ENCODE measurements around the gene BCDIN3D.
"Not testable (repeated sequence)": the region's sequence is repeated elsewhere in the genome, so short reads cannot be mapped to it uniquely, and the experiment has no call there.

The BCDIN3D gene

GRCh38 chr12:49885663-49886461, 43.0 kb upstream of the BCDIN3D start:
- no peaks in the 10 kb centered on the region for H3K9me3 ChIP-seq (ENCODE audit: control insufficient read depth in 2 of 2, low read length in 2 of 2)
- H3K27ac ChIP-seq (ENCODE audit: low read length): no peak overlapping the region
- peaks cover 0 to 2% of the 10 kb centered on the region in 2 donors for H3K27me3 ChIP-seq (ENCODE audit: control insufficient read depth in 1 of 2, insufficient read depth in 2 of 2, low read length in 2 of 2)
- no peaks in the 10 kb centered on the region for H3K36me3 ChIP-seq (ENCODE audit: control insufficient read depth in 2 of 2, insufficient read depth in 2 of 2, low read length in 2 of 2)
- no peak overlapping the region for H3K4me3 ChIP-seq (ENCODE audit: low read length in 2 of 2)
- H3K9ac ChIP-seq (ENCODE audit: low read length in 2 of 2): no peak overlapping the region
- H3K4me1 ChIP-seq (ENCODE audit: control insufficient read depth, insufficient read depth, low read length): no peaks in the 10 kb centered on the region

GRCh38 chr12:49885118-49885517, 42.2 kb upstream of the BCDIN3D start:
- peaks cover 0 to 2% of the 10 kb centered on the region in 2 donors for H3K27me3 ChIP-seq (ENCODE audit: control insufficient read depth in 1 of 2, insufficient read depth in 2 of 2, low read length in 2 of 2)
- H3K4me1 ChIP-seq (ENCODE audit: control insufficient read depth, insufficient read depth, low read length): no peaks in the 10 kb centered on the region
- no peak overlapping the region for H3K4me3 ChIP-seq (ENCODE audit: low read length in 2 of 2)
- no peak overlapping the region for H3K27ac ChIP-seq (ENCODE audit: low read length)
- H3K36me3 ChIP-seq (ENCODE audit: control insufficient read depth in 2 of 2, insufficient read depth in 2 of 2, low read length in 2 of 2): no peaks in the 10 kb centered on the region
- no peak overlapping the region for H3K9ac ChIP-seq (ENCODE audit: low read length in 2 of 2)
- no peaks in the 10 kb centered on the region for H3K9me3 ChIP-seq (ENCODE audit: control insufficient read depth in 2 of 2, low read length in 2 of 2)

- Histone ChIP-seq H3K27me3 (ENCODE audit: control insufficient read depth in 1 of 2, insufficient read depth in 2 of 2, low read length in 2 of 2) (peaks cover 0 to 2% of the 10 kb centered on the region in 2 donors), H3K9ac (ENCODE audit: low read length in 2 of 2) (no peak overlapping the region), H3K9me3 (ENCODE audit: control insufficient read depth in 2 of 2, low read length in 2 of 2) (no peaks in the 10 kb centered on the region), H3K4me1 (ENCODE audit: control insufficient read depth, insufficient read depth, low read length) (no peaks in the 10 kb centered on the region), H3K36me3 (ENCODE audit: control insufficient read depth in 2 of 2, insufficient read depth in 2 of 2, low read length in 2 of 2) (no peaks in the 10 kb centered on the region), H3K27ac (ENCODE audit: low read length) (no peak overlapping the region), H3K4me3 (ENCODE audit: low read length in 2 of 2) (no peak overlapping the region)
Measured at GRCh38 chr12:49882851-49883464, 40.1 kb upstream of the BCDIN3D start.

GRCh38 chr12:49882248-49882850, 39.4 kb upstream of the BCDIN3D start:
- Histone ChIP-seq H3K4me3 (ENCODE audit: low read length in 2 of 2) (no peak overlapping the region), H3K9me3 (ENCODE audit: control insufficient read depth in 2 of 2, low read length in 2 of 2) (no peaks in the 10 kb centered on the region), H3K27ac (ENCODE audit: low read length) (no peak overlapping the region), H3K36me3 (ENCODE audit: control insufficient read depth in 2 of 2, insufficient read depth in 2 of 2, low read length in 2 of 2) (no peaks in the 10 kb centered on the region), H3K27me3 (ENCODE audit: control insufficient read depth in 1 of 2, insufficient read depth in 2 of 2, low read length in 2 of 2) (peaks cover 0 to 2% of the 10 kb centered on the region in 2 donors), H3K9ac (ENCODE audit: low read length in 2 of 2) (no peak overlapping the region), H3K4me1 (ENCODE audit: control insufficient read depth, insufficient read depth, low read length) (no peaks in the 10 kb centered on the region)

- H3K27me3 ChIP-seq (ENCODE audit: control insufficient read depth in 1 of 2, insufficient read depth in 2 of 2, low read length in 2 of 2): peaks cover 0 to 2% of the 10 kb centered on the region in 2 donors
- no peaks in the 10 kb centered on the region for H3K4me1 ChIP-seq (ENCODE audit: control insufficient read depth, insufficient read depth, low read length)
- H3K9me3 ChIP-seq (ENCODE audit: control insufficient read depth in 2 of 2, low read length in 2 of 2): no peaks in the 10 kb centered on the region
- no peak overlapping the region for H3K4me3 ChIP-seq (ENCODE audit: low read length in 2 of 2)
- no peak overlapping the region for H3K27ac ChIP-seq (ENCODE audit: low read length)
- no peak overlapping the region for H3K9ac ChIP-seq (ENCODE audit: low read length in 2 of 2)
- H3K36me3 ChIP-seq (ENCODE audit: control insufficient read depth in 2 of 2, insufficient read depth in 2 of 2, low read length in 2 of 2): no peaks in the 10 kb centered on the region
Measured at GRCh38 chr12:49881415-49882247, 38.7 kb upstream of the BCDIN3D start.

GRCh38 chr12:49880756-49881414, 38.0 kb upstream of the BCDIN3D start:
- Histone ChIP-seq H3K4me1 (ENCODE audit: control insufficient read depth, insufficient read depth, low read length) (no peaks in the 10 kb centered on the region), H3K9me3 (ENCODE audit: control insufficient read depth in 2 of 2, low read length in 2 of 2) (no peaks in the 10 kb centered on the region), H3K9ac (ENCODE audit: low read length in 2 of 2) (no peak overlapping the region), H3K36me3 (ENCODE audit: control insufficient read depth in 2 of 2, insufficient read depth in 2 of 2, low read length in 2 of 2) (no peaks in the 10 kb centered on the region), H3K27ac (ENCODE audit: low read length) (no peak overlapping the region), H3K4me3 (ENCODE audit: low read length in 2 of 2) (no peak overlapping the region), H3K27me3 (ENCODE audit: control insufficient read depth in 1 of 2, insufficient read depth in 2 of 2, low read length in 2 of 2) (peaks cover 0 to 2% of the 10 kb centered on the region in 2 donors)

- H3K4me3 ChIP-seq (ENCODE audit: low read length in 2 of 2); H3K9me3 ChIP-seq (ENCODE audit: control insufficient read depth in 2 of 2, low read length in 2 of 2); H3K27me3 ChIP-seq (ENCODE audit: control insufficient read depth in 1 of 2, insufficient read depth in 2 of 2, low read length in 2 of 2); H3K9ac ChIP-seq (ENCODE audit: low read length in 2 of 2); H3K27ac ChIP-seq (ENCODE audit: low read length); H3K4me1 ChIP-seq (ENCODE audit: control insufficient read depth, insufficient read depth, low read length); H3K36me3 ChIP-seq (ENCODE audit: control insufficient read depth in 2 of 2, insufficient read depth in 2 of 2, low read length in 2 of 2): not testable (repeated sequence)
Measured at GRCh38 chr12:49879065-49879464, 36.2 kb upstream of the BCDIN3D start.

GRCh38 chr12:49878021-49878420, 35.1 kb upstream of the BCDIN3D start:
- H3K9ac ChIP-seq (ENCODE audit: low read length in 2 of 2): no peak overlapping the region
- H3K4me3 ChIP-seq (ENCODE audit: low read length in 2 of 2): no peak overlapping the region
- H3K9me3 ChIP-seq (ENCODE audit: control insufficient read depth in 2 of 2, low read length in 2 of 2): no peaks in the 10 kb centered on the region
- H3K27me3 ChIP-seq (ENCODE audit: control insufficient read depth in 1 of 2, insufficient read depth in 2 of 2, low read length in 2 of 2): no peaks in the 10 kb centered on the region
- H3K27ac ChIP-seq (ENCODE audit: low read length): no peak overlapping the region
- H3K4me1 ChIP-seq (ENCODE audit: control insufficient read depth, insufficient read depth, low read length): peaks cover 2% of the 10 kb centered on the region
- no peaks in the 10 kb centered on the region for H3K36me3 ChIP-seq (ENCODE audit: control insufficient read depth in 2 of 2, insufficient read depth in 2 of 2, low read length in 2 of 2)

GRCh38 chr12:49877066-49877465, 34.2 kb upstream of the BCDIN3D start:
- Histone ChIP-seq H3K27me3 (ENCODE audit: control insufficient read depth in 1 of 2, insufficient read depth in 2 of 2, low read length in 2 of 2) (no peaks in the 10 kb centered on the region), H3K36me3 (ENCODE audit: control insufficient read depth in 2 of 2, insufficient read depth in 2 of 2, low read length in 2 of 2) (no peaks in the 10 kb centered on the region), H3K4me3 (ENCODE audit: low read length in 2 of 2) (no peak overlapping the region), H3K9ac (ENCODE audit: low read length in 2 of 2) (no peak overlapping the region), H3K9me3 (ENCODE audit: control insufficient read depth in 2 of 2, low read length in 2 of 2) (no peaks in the 10 kb centered on the region), H3K4me1 (ENCODE audit: control insufficient read depth, insufficient read depth, low read length) (peaks cover 2% of the 10 kb centered on the region), H3K27ac (ENCODE audit: low read length) (no peak overlapping the region)

- H3K36me3 ChIP-seq (ENCODE audit: control insufficient read depth in 2 of 2, insufficient read depth in 2 of 2, low read length in 2 of 2): no peaks in the 10 kb centered on the region
- peaks cover 2% of the 10 kb centered on the region for H3K4me1 ChIP-seq (ENCODE audit: control insufficient read depth, insufficient read depth, low read length)
- no peaks in the 10 kb centered on the region for H3K27me3 ChIP-seq (ENCODE audit: control insufficient read depth in 1 of 2, insufficient read depth in 2 of 2, low read length in 2 of 2)
- H3K9me3 ChIP-seq (ENCODE audit: control insufficient read depth in 2 of 2, low read length in 2 of 2): no peaks in the 10 kb centered on the region
- no peak overlapping the region for H3K4me3 ChIP-seq (ENCODE audit: low read length in 2 of 2)
- no peak overlapping the region for H3K9ac ChIP-seq (ENCODE audit: low read length in 2 of 2)
- H3K27ac ChIP-seq (ENCODE audit: low read length): no peak overlapping the region
Measured at GRCh38 chr12:49876070-49876469, 33.2 kb upstream of the BCDIN3D start.

Data from stomach smooth muscle (tissue), 2 donors.